RWPE2 (cell line): Measurements from ENCODE around the gene PCCA.
"Not testable (repeated sequence)": the region's sequence is repeated elsewhere in the genome, so short reads cannot be mapped to it uniquely, and the experiment has no call there.

Experiments used
- ATAC-seq: fragments of 200-7000 bp; cut with Tn5 transposase; 3 replicates; pipeline ENCODE4 v1.9.1; 2021; ENCODE audit warnings: low read depth
- DNase-seq: peaks from one replicate; pipeline ENCODE4 v3.0.0-alpha.2; 2020; ENCODE audit warnings: low spot score
- H3K27ac ChIP-seq: fragments of 450-650 bp; 2 replicates; pipeline ENCODE4 v1.5.1; 2017; ENCODE audit warnings: mild to moderate bottlenecking; ENCODE audit not compliant: poor library complexity, severe bottlenecking
- H3K27me3 ChIP-seq: fragments of 250-450 bp; sonication (Bioruptor Pico); 2 replicates; pipeline ENCODE4 v1.5.1; 2021; ENCODE audit warnings: mild to moderate bottlenecking, moderate library complexity; ENCODE audit not compliant: insufficient read depth, poor library complexity, severe bottlenecking
- H3K36me3 ChIP-seq: fragments of 250-450 bp; sonication (Bioruptor Pico); 2 replicates; pipeline ENCODE4 v1.5.1; 2020; ENCODE audit warnings: low read depth, mild to moderate bottlenecking, moderate library complexity
- H3K4me1 ChIP-seq: fragments of 250-450 bp; sonication (Bioruptor Pico); 2 replicates; pipeline ENCODE4 v1.5.1; 2021; ENCODE audit warnings: mild to moderate bottlenecking, moderate library complexity; ENCODE audit not compliant: insufficient read depth, poor library complexity, severe bottlenecking
- H3K4me3 ChIP-seq: fragments of 250-450 bp; sonication (Bioruptor Pico); 2 replicates; pipeline ENCODE4 v1.5.1; 2021; ENCODE audit warnings: mild to moderate bottlenecking, moderate library complexity; ENCODE audit not compliant: severe bottlenecking
- H3K9me3 ChIP-seq: fragments of 250-450 bp; sonication (Bioruptor Pico); 2 replicates; pipeline ENCODE4 v1.5.1; 2021; ENCODE audit warnings: mild to moderate bottlenecking, moderate library complexity; ENCODE audit not compliant: severe bottlenecking
- CTCF ChIP-seq: fragments of 450-650 bp; IDR thresholded peaks from one replicate; pipeline ENCODE4 v1.5.1; 2017; ENCODE audit warnings: mild to moderate bottlenecking, moderate library complexity; ENCODE audit not compliant: poor library complexity, severe bottlenecking

PCCA gene

GRCh38 chr13:100139817-100140216 is 50.9 kb downstream of the PCCA start:
- H3K9me3 ChIP-seq, result no peaks in the 10 kb centered on the region
- no peak overlapping the region for H3K27ac ChIP-seq
- H3K27me3 ChIP-seq, result no peaks in the 10 kb centered on the region
- no peaks in the 10 kb centered on the region for H3K4me1 ChIP-seq
- H3K4me3 ChIP-seq, result no peak overlapping the region
- peaks cover 4% of the 10 kb centered on the region; the same call in 1 of the 2 replicates for H3K36me3 ChIP-seq
- no peak for DNase-seq
- no peak for ATAC-seq
- TF ChIP-seq CTCF, result no peak

DNA sequence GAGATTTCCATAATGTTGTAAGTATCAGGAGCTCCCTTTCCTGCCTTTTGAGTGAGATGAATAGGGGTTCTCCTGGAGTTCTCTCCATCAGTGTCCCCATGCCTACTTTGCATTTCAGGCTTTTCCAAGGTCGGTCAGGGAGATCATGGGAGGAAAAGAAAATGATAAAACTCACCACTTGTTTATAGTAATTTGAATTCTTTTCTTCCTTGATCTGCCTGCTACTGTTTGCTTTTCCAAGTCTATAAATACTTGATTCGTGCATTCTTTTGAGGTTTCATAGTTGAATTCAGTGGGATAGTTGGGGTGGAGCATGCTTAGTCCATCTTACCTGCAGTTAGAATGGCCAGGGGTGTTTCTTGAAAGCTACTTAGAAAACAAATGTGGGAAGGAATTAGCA is 51.5 kb downstream of the PCCA start:
- Histone ChIP-seq H3K27ac (no peak overlapping the region), H3K27me3 (no peaks in the 10 kb centered on the region), H3K9me3 (no peaks in the 10 kb centered on the region), H3K4me3 (no peak overlapping the region), H3K36me3 (peaks cover 4% of the 10 kb centered on the region; the same call in 1 of the 2 replicates), H3K4me1 (no peaks in the 10 kb centered on the region)
- ATAC-seq, result no peak
- TF ChIP-seq CTCF, result no peak
- no peak for DNase-seq

GRCh38 chr13:100141461-100141961 is 52.6 kb downstream of the PCCA start:
- H3K27ac ChIP-seq, H3K36me3 ChIP-seq, H3K27me3 ChIP-seq, ATAC-seq, H3K4me3 ChIP-seq, H3K9me3 ChIP-seq, H3K4me1 ChIP-seq, DNase-seq: not testable (repeated sequence)

GRCh38 chr13:100146534-100146933 is 57.6 kb downstream of the PCCA start:
- Histone ChIP-seq H3K27ac (no peak overlapping the region), H3K36me3 (no peaks in the 10 kb centered on the region), H3K27me3 (no peaks in the 10 kb centered on the region), H3K4me1 (no peaks in the 10 kb centered on the region), H3K9me3 (no peaks in the 10 kb centered on the region), H3K4me3 (no peak overlapping the region)
- DNase-seq (no peak), ATAC-seq (no peak)
- TF ChIP-seq CTCF, result no peak

GRCh38 chr13:100147825-100148224 is 58.9 kb downstream of the PCCA start:
- no peak for TF ChIP-seq CTCF
- Histone ChIP-seq H3K4me1 (no peaks in the 10 kb centered on the region), H3K9me3 (no peaks in the 10 kb centered on the region), H3K4me3 (no peak overlapping the region), H3K36me3 (no peaks in the 10 kb centered on the region), H3K27me3 (no peaks in the 10 kb centered on the region), H3K27ac (no peak overlapping the region)
- ATAC-seq (no peak), DNase-seq (no peak)
